Mucosa of gallbladder (tissue), 1 donor: ENCODE results near the gene STAM2. TPM values are rescaled to one million over a fixed set of nuclear protein-coding genes. Genes with fewer than 3 reads are reported as not detected.
"Not testable (repeated sequence)": the region's sequence is repeated elsewhere in the genome, so short reads cannot be mapped to it uniquely, and the experiment has no call there.

Source experiments
- DNase-seq: peaks from one replicate; pipeline ENCODE4 v3.0.0-alpha.2; 2020; ENCODE audit warnings: low spot score
- total RNA-seq: library from RNA; stranded (reverse); gene quantifications from one replicate; pipeline ENCODE4 v1.2.1, GENCODE V29; 2021
- donor health status: DM: no; HTN: no; CAD: no.

STAM2 gene
- total RNA-seq, 1 donor from 2014 or later: 31.6 TPM

DNA sequence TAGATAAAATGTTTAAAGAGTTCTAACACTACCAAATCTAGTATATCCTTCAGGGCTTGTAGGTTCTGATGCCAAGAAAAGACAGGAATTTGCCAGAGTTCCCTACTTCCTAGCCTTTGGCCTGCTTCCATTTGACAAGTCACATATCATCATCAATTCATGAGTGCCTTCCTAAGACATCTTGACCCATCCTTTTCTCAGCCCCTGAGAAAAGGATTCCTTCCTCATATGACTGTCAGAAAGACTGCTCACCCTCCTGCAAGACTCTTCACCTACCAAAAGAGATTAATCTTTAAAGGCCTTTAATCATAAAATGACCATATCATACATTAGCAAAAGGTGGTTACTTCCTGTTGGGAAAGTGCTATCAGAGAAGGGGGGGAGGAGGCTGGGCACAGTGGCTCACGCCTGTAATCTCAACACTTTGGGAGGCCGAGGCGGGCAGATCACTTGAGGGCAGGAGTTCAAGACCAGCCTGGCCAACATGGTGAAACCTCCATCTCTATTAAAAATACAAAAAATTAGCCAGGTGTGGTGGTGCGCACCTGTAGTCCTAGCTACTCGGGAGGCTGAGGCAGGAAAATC, 3.3 kb downstream of the STAM2 start:
- not testable (repeated sequence) for DNase-seq

DNA sequence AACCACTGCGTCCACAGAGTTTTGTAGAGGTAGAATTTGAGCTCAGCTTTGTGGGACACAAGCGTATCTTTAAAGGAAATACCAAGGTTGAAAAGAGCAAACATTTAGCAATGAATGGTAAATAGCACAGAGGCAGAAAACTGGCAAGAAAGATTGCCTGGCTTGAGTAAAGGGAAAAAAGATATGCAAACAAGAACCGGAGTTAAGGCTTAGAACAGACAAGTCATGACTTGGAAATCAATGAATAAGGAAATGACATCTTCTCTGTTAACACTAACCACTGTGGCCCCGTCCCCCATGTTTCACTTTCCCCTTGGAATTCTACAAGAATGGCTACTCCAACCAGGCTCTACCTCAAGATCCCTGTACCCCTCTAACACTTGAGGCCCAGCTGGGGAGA, 3.8 kb downstream of the STAM2 start:
- no peak for DNase-seq

GRCh38 chr2:152169158-152169557, 6.4 kb downstream of the STAM2 start:
- DNase-seq: not testable (repeated sequence)

DNA sequence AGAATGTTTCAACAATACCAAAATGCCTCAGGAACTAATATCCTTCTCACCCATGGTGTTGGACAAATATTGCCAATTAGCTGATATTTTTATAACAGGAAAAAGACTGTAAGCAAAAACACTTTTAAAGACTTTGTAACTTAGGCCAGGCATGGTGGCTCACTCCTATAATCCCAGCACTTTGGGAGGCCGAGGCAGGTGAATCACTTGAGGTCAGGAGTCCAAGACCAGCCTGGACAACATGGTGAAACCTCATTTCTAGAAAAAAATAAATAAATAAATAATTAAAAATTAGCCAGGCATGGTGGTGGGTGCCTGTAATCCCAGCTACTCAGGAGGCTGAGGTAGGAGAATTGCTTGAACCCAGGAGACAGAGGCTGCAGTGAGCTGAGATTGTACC, 8.1 kb downstream of the STAM2 start:
- DNase-seq: not testable (repeated sequence)

GRCh38 chr2:152167065-152167464, 8.5 kb downstream of the STAM2 start:
- DNase-seq: no peak

GRCh38 chr2:152166633-152167032, 8.9 kb downstream of the STAM2 start:
- DNase-seq: no peak

DNA sequence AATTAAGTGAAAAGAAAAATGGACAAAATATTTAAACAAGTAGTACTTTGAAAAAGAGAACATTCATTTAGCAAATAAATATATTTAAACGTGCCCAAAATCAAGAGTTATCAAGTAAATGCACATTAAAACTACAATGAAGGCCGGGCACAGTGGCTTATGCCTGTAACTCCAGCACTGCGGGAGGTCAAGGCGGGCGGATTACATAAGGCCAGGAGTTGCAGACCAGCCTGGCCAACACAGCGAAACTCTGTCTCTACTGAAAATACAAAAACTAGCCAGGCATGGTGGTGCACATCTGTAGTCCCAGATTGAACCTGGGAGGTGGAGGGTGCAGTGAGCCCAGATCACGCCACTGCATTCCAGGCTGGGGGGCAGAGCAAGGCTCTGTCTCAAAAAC, 9.8 kb downstream of the STAM2 start:
- DNase-seq: no peak

- DNase-seq: no peak
Observed at GRCh38 chr2:152165306-152165705, 10.3 kb downstream of the STAM2 start.

- not testable (repeated sequence) for DNase-seq
Observed at GRCh38 chr2:152163669-152164068, 11.9 kb downstream of the STAM2 start.

DNA sequence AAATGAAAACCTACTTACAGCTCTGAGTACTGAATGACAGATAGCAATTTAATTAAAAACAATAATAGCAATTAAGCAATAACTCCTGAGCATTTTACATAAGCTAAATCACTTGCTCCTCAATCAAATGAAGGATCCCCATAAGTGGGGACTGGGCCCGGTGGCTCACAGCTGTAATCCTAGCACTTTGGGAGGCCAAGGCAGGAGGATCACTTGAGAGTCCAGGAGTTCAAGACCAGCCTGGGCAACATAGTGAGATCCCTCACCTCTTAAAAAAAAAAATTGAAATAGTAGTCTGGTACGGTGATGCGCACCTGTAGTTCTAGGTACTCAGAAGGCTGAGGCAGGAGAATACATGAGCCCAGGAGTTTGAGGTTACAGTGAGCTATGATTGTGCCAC, 13.4 kb downstream of the STAM2 start:
- DNase-seq: no peak

GRCh38 chr2:152161598-152161997, 14.0 kb downstream of the STAM2 start:
- no peak for DNase-seq

- not testable (repeated sequence) for DNase-seq
Observed at GRCh38 chr2:152160378-152160777, 15.2 kb downstream of the STAM2 start.

DNA sequence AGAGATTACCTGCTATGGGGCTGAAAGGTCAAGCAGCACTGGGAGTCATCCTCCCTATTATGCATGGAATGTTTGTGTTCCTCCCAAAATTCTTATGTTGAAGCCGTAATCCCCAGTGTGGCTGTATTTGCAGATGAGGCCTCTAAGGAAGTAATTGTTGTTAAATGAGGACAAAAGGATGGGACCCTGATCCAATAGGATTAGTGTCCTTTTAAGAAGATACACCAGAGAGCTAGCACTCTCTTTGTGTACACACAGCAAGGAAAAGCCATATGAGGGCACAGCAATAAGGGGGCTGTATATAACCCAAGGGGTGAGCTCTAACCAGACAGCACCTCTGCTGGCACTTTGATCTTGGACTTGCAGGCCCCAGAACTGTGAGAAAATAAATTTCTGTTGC, 18.3 kb downstream of the STAM2 start:
- no peak for DNase-seq

DNA sequence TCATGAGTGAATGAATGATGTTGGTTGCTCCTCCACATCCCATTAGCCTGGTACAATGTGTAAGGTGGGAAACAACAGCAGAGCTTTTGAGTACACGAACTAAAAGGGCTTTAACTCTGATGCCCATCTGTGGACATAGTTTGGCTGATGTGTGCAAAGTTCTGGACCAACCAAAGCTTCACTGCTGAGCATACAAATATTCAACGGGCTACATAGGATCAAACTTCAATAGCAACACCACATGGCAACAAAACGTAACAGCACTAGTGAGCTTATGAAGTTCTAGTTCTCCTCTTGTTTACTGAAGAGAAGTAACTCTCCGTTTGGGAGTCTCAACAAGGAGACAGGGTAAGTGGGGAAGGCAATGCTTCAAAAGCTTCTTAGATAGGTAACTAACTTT, 20.4 kb downstream of the STAM2 start:
- no peak for DNase-seq

GRCh38 chr2:152154462-152154861, 21.1 kb downstream of the STAM2 start:
- no peak for DNase-seq

DNA sequence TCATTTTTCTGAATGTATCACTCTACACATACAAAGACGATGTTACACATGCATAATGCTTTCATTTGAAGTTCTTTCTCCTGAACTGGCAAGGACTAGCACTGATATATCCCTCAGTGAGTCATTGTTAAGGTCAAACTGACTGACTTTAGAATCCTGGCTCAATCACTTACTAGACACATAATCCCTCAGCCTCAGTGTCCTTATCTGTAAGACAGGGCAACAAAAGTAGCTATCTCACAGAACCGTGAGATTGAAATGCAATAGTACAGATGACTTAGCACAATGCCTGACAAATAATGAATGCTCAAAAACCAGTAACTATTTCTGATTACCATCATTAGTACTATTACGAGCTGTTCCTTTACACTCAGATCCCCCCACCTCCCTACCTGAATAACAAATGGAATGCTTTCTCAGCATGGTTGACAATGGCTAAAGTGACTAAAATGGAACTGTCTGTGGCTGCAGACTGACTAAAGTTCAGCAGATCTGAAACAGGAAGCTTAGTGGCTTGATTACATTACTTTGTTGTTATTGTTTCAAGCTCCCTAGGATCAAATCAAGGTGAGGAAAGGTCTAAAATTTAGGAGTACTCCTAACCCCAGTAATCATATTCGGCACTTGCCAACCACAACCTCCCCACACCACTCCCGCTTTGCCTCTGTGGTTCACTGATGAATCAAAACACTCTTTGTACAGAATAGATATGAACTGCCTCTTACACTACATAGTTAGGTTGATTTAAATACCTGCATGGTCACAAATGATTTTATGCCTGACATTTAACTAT, 40.9 kb downstream of the STAM2 start:
- no peak for DNase-seq

- DNase-seq: no peak
Observed at GRCh38 chr2:152132306-152132705, 43.3 kb downstream of the STAM2 start.

DNA sequence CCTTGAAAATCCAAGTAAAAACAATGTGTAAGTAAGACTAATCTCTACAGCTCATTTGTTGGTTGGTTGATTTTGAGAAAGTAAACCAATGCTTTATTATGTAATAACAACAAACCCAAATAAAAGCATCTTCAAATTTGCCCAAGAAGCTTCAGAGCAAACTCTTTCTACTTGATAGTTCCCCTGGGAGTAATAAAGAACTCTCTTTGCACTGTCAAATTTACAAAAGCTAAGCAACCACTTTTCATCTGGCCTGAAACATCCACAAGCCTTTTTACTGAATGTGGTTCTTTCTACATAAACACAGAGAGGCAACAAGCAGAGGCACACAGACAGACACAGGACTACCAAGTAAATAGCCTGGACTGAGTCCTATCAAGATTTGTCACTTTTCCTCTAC, 47.9 kb downstream of the STAM2 start:
- DNase-seq: no peak

DNA sequence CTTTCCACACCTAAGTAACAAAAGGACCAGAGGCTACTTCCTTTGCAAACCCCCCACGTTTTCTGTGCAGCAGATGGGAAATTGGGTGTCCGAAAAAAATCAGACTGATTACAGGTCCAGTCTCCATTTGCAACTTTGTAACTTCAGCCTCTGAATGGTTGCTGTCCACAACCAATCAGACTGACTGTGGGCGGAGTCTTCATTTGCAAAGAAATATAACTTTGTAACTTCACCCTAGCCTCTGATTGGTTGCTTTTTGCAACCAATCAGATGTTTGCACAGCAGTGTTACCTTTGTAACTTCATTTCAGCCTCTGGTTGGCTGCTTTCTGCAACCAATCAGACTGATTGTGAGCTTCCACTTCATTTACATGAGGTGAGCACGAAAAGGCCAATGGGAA, 48.9 kb downstream of the STAM2 start:
- no peak for DNase-seq

- DNase-seq: no peak
Observed at GRCh38 chr2:152122161-152122560, 53.4 kb downstream of the STAM2 start.

DNA sequence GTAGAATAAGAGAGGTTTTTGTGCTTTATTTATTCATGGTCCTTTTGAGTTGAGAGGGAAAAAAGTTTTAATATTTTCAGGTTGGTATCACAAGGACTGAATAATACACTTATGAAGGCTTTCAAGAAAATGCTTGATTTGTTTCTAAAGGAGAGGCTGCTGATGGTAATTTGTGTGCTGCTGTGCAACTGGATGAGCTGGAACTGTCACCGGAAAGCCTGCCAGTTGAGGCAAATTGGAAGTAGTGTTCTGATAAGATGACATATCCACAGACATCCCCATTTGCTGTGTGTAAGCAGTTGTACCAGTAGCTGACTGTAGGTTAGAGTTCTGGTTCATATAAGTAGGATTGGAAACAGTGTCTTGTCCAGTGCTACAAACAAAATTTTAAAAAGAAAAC, 55.1 kb downstream of the STAM2 start:
- no peak for DNase-seq

- DNase-seq: no peak
Observed at GRCh38 chr2:152115952-152116351, 59.6 kb downstream of the STAM2 start.

- no peak for DNase-seq
Observed at GRCh38 chr2:152114366-152114765, 61.2 kb downstream of the STAM2 start.

DNA sequence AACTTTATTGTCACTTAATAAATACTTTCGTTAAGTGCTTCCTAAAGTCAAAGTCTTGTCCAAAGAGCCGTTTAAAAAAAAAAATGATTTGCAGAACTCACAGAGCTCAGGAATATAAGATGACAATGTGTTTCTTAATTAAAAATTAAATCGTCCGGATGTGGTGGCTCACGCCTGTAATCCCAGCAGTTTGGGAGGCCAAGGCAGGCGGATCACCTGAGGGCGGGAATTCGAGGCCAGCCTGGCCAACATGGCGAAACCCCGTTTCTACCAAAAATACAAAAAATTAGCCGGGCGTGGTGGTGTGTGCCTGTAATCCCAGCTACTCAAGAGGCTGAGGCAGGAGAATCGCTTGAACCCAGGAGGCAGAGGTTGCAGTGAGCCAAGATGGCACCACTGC, 68.4 kb downstream of the STAM2 start:
- DNase-seq: not testable (repeated sequence)
